Activated naive CD8-positive, alpha-beta T cell treated with anti-CD3 and anti-CD28 coated beads, Interleukin-2, amount 50 U/mL, for 24 hours (primary cell): ENCODE measurements around the gene ZC3H14.

Experiments
- ATAC-seq: fragments of 150-1000 bp; cut with Tn5 transposase; one replicate; pipeline ENCODE4 v1.10.0; 2021
- DNase-seq: peaks from one replicate; pipeline ENCODE4 v3.0.0; 2021
- H3K27ac Mint-ChIP-seq: one replicate; pipeline ENCODE4 v1.8.0; 2021; ENCODE audit warnings: mild to moderate bottlenecking, mixed read lengths
- H3K27me3 Mint-ChIP-seq: one replicate; pipeline ENCODE4 v1.8.0; 2021; ENCODE audit warnings: mixed read lengths
- H3K36me3 Mint-ChIP-seq: one replicate; pipeline ENCODE4 v1.8.0; 2021; ENCODE audit warnings: low read depth, mixed read lengths
- H3K4me1 Mint-ChIP-seq: one replicate; pipeline ENCODE4 v1.8.0; 2021; ENCODE audit warnings: mixed read lengths
- H3K4me3 Mint-ChIP-seq: one replicate; pipeline ENCODE4 v1.8.0; 2021; ENCODE audit warnings: mild to moderate bottlenecking, moderate library complexity, mixed read lengths
- H3K9me3 Mint-ChIP-seq: one replicate; pipeline ENCODE4 v1.8.0; 2021; ENCODE audit warnings: mixed read lengths

The ZC3H14 gene

GRCh38 chr14:88568196-88568595 lies 5.4 kb downstream of the ZC3H14 start:
- Mint-ChIP-seq H3K27ac (no peak overlapping the region), H3K4me1 (peaks cover 18% of the 10 kb centered on the region), H3K4me3 (no peak overlapping the region), H3K36me3 (peaks cover 64% of the 10 kb centered on the region), H3K9me3 (peaks cover 3% of the 10 kb centered on the region), H3K27me3 (no peaks in the 10 kb centered on the region)
- ATAC-seq (no peak), DNase-seq (no peak)

GRCh38 chr14:88572117-88572516 lies 9.3 kb downstream of the ZC3H14 start:
- Mint-ChIP-seq H3K4me3 (no peak overlapping the region), H3K27ac (no peak overlapping the region), H3K27me3 (no peaks in the 10 kb centered on the region), H3K9me3 (peaks cover 3% of the 10 kb centered on the region), H3K4me1 (peaks cover 2% of the 10 kb centered on the region), H3K36me3 (peaks cover 73% of the 10 kb centered on the region)
- DNase-seq (no peak), ATAC-seq (no peak)

GRCh38 chr14:88576222-88576621 lies 13.4 kb downstream of the ZC3H14 start:
- H3K4me1 Mint-ChIP-seq: no peaks in the 10 kb centered on the region
- ATAC-seq (no peak), DNase-seq (no peak)
- no peak overlapping the region for H3K27ac Mint-ChIP-seq
- H3K4me3 Mint-ChIP-seq: no peak overlapping the region
- H3K9me3 Mint-ChIP-seq: no peaks in the 10 kb centered on the region
- H3K36me3 Mint-ChIP-seq: peaks cover 65% of the 10 kb centered on the region
- no peaks in the 10 kb centered on the region for H3K27me3 Mint-ChIP-seq

- H3K27me3 Mint-ChIP-seq: no peaks in the 10 kb centered on the region
- no peak overlapping the region for H3K4me3 Mint-ChIP-seq
- no peaks in the 10 kb centered on the region for H3K4me1 Mint-ChIP-seq
- DNase-seq (no peak), ATAC-seq (no peak)
- no peaks in the 10 kb centered on the region for H3K9me3 Mint-ChIP-seq
- peaks cover 58% of the 10 kb centered on the region for H3K36me3 Mint-ChIP-seq
- H3K27ac Mint-ChIP-seq: no peak overlapping the region
Observed at GRCh38 chr14:88584451-88584850, 21.6 kb downstream of the ZC3H14 start.

GRCh38 chr14:88588081-88588480 lies 25.2 kb downstream of the ZC3H14 start:
- H3K4me1 Mint-ChIP-seq: peaks cover 3% of the 10 kb centered on the region
- no peak overlapping the region for H3K4me3 Mint-ChIP-seq
- ATAC-seq (no peak), DNase-seq (no peak)
- H3K27ac Mint-ChIP-seq: peak overlapping the region; percentile 7
- no peaks in the 10 kb centered on the region for H3K27me3 Mint-ChIP-seq
- H3K36me3 Mint-ChIP-seq: peaks cover 65% of the 10 kb centered on the region
- H3K9me3 Mint-ChIP-seq: no peaks in the 10 kb centered on the region

DNA sequence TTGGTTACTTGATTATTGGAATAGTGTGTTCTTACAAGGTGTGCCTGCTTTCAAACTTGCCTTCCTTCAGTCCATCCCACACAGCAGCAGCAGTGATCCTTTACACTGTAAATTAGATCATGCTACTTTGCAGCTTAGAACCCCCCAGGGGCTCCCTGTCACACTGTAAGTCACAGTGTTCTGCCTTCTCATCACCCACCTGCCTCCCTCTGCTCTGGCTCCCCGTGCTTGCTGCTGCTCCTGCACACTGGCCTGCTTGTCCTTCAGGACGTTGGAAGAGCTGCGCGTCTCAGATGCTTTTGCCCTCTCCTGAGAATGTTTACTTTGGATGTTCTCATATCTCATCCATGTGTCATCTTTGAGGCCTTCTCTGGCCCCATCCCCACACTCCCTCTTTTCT lies 27.3 kb downstream of the ZC3H14 start:
- peaks cover 69% of the 10 kb centered on the region for H3K36me3 Mint-ChIP-seq
- peaks cover 7% of the 10 kb centered on the region for H3K4me1 Mint-ChIP-seq
- H3K4me3 Mint-ChIP-seq: no peak overlapping the region
- no peaks in the 10 kb centered on the region for H3K9me3 Mint-ChIP-seq
- H3K27ac Mint-ChIP-seq: no peak overlapping the region
- H3K27me3 Mint-ChIP-seq: no peaks in the 10 kb centered on the region
- DNase-seq (no peak), ATAC-seq (no peak)

DNA sequence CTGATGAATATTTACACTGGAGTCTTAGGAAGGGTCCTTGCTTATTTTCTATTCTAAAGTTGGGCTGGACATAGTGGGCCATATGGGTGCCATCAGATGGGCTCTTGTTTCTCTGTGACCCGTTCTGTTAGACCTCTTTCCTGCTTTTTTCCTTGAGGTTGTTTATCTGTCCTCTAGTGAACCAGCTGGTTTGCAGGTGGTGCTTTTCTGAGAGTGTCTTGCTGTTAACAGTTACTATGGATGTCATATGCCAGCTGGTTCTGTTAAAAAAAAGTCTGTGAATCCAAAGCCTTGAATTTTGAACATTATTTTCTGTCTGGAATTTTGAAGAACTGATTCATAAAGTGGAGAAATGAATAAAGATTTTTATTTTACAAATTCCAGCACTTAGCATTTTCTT lies 29.2 kb downstream of the ZC3H14 start:
- ATAC-seq: no peak
- H3K36me3 Mint-ChIP-seq: peaks cover 71% of the 10 kb centered on the region
- H3K4me1 Mint-ChIP-seq: peaks cover 10% of the 10 kb centered on the region
- DNase-seq: no peak
- H3K9me3 Mint-ChIP-seq: no peaks in the 10 kb centered on the region
- H3K4me3 Mint-ChIP-seq: no peak overlapping the region
- no peak overlapping the region for H3K27ac Mint-ChIP-seq
- H3K27me3 Mint-ChIP-seq: no peaks in the 10 kb centered on the region

GRCh38 chr14:88597038-88597437 lies 34.2 kb downstream of the ZC3H14 start:
- no peak for DNase-seq
- ATAC-seq: no peak
- Mint-ChIP-seq H3K36me3 (peaks cover 69% of the 10 kb centered on the region), H3K4me1 (peaks cover 42% of the 10 kb centered on the region), H3K9me3 (no peaks in the 10 kb centered on the region), H3K27me3 (no peaks in the 10 kb centered on the region), H3K4me3 (no peak overlapping the region), H3K27ac (no peak overlapping the region)

GRCh38 chr14:88597601-88598000 lies 34.8 kb downstream of the ZC3H14 start:
- no peaks in the 10 kb centered on the region for H3K27me3 Mint-ChIP-seq
- H3K4me3 Mint-ChIP-seq: no peak overlapping the region
- DNase-seq (no peak), ATAC-seq (no peak)
- no peaks in the 10 kb centered on the region for H3K9me3 Mint-ChIP-seq
- peaks cover 72% of the 10 kb centered on the region for H3K36me3 Mint-ChIP-seq
- H3K4me1 Mint-ChIP-seq: peaks cover 42% of the 10 kb centered on the region
- H3K27ac Mint-ChIP-seq: peak overlapping the region; percentile 76

DNA sequence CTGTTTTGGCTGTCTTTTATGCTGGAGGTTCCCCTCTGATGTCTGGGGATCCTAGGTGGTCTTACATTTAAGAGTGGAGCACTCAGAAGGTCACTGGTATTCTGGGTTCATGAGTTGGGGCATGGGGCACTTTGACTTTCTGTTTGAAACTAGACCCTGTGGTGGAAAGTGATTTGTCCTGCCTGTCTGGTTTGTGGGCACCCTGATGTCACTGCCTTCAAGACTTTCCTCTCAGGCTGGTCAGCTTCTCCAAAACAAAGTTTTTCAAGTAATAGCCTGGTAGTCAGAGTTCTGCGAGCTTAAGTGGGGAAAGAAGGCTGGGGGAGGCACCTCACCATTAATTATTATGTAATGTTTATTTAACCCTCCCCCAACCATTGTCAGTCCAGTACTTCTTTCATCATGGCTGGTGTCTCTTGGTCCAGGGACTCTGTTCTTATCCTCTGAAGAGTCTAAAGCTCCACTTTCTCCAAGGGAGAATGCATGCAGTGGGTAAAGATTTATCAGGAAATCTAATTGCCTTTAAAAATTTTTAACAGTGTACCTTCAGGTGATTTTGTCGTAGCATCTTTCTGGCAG lies 35.3 kb downstream of the ZC3H14 start:
- Mint-ChIP-seq H3K36me3 (peaks cover 71% of the 10 kb centered on the region), H3K4me3 (no peak overlapping the region), H3K27me3 (no peaks in the 10 kb centered on the region), H3K27ac (peak overlapping the region; percentile 76), H3K9me3 (no peaks in the 10 kb centered on the region), H3K4me1 (peaks cover 42% of the 10 kb centered on the region)
- DNase-seq: no peak
- ATAC-seq: peak; percentile 30

- Mint-ChIP-seq H3K4me3 (peak overlapping the region; percentile 47), H3K27me3 (no peaks in the 10 kb centered on the region), H3K36me3 (peaks cover 72% of the 10 kb centered on the region), H3K9me3 (no peaks in the 10 kb centered on the region), H3K4me1 (peaks cover 42% of the 10 kb centered on the region), H3K27ac (peak overlapping the region; percentile 79)
- DNase-seq: no peak
- ATAC-seq: no peak
Observed at GRCh38 chr14:88599326-88599725, 36.5 kb downstream of the ZC3H14 start.

- DNase-seq (peak; percentile 10), ATAC-seq (peak; percentile 95)
- Mint-ChIP-seq H3K4me3 (peak overlapping the region; percentile 47), H3K4me1 (peaks cover 38% of the 10 kb centered on the region), H3K9me3 (no peaks in the 10 kb centered on the region), H3K36me3 (peaks cover 71% of the 10 kb centered on the region), H3K27me3 (no peaks in the 10 kb centered on the region), H3K27ac (peak overlapping the region; percentile 79)
Observed at GRCh38 chr14:88599761-88600439, 37.1 kb downstream of the ZC3H14 start.

DNA sequence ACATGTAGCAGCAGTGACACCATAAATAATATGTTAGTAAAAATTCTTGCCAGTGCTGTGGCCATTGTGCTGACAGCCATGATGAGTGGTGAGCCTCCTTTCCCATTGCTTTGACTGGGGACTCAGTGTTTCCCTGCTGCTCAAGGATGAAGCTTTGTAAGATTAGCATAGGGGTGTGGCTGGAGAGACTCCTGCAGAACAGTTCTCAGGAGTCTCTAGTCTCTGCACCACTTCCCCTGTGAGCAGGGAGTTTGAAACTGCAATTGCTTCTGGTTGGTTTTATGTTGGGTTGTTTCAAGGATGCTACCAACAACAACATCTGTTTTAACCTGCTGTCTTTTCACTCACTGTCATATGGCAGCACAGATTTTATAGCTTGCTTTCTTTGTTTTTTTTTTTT lies 41.4 kb downstream of the ZC3H14 start:
- ATAC-seq (no peak), DNase-seq (no peak)
- Mint-ChIP-seq H3K4me1 (peaks cover 19% of the 10 kb centered on the region), H3K9me3 (no peaks in the 10 kb centered on the region), H3K36me3 (peaks cover 65% of the 10 kb centered on the region), H3K27me3 (no peaks in the 10 kb centered on the region), H3K27ac (no peak overlapping the region), H3K4me3 (no peak overlapping the region)

DNA sequence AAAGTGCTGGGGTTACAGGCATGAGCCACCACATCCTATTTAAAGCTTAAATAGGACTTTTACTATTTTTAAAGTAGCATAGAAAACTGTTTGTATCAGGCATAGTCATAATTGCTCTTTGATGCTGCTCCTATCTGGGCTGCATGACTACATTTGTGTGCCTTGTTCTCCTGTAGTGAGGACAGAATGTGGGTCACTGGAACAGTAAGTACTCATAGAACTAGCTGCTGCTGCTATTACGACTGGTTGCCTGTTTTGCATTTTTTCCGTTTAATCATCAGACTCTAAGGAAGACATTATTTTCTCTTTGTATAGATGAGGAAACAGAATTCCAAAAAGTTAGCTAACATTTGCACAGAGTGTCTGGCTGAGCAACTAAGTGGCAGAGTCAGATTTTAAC lies 42.8 kb downstream of the ZC3H14 start:
- no peak overlapping the region for H3K27ac Mint-ChIP-seq
- DNase-seq: no peak

DNA sequence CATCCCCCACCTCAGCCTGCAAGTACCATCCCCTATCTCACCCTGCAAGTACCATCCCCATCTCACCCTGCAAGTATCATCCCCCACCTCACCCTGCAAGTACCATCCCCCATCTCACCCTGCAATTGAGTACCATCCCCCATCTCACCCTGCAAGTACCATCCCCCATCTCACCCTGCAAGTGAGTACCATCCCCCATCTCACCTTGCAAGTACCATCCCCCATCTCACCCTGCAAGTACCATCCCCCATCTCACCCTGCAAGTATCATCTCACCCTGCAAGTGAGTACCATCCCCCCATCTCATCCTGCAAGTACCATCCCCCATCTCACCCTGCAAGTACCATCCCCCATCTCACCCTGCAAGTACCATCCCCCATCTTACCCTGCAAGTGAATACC lies 45.0 kb downstream of the ZC3H14 start:
- H3K36me3 Mint-ChIP-seq: peaks cover 70% of the 10 kb centered on the region
- peaks cover 13% of the 10 kb centered on the region for H3K4me1 Mint-ChIP-seq
- H3K9me3 Mint-ChIP-seq: no peaks in the 10 kb centered on the region
- no peak overlapping the region for H3K27ac Mint-ChIP-seq
- no peak overlapping the region for H3K4me3 Mint-ChIP-seq
- DNase-seq (no peak), ATAC-seq (no peak)
- H3K27me3 Mint-ChIP-seq: no peaks in the 10 kb centered on the region

More for the DNA sequence above, 42.8 kb downstream of the ZC3H14 start:
- no peak overlapping the region for H3K4me3 Mint-ChIP-seq
- H3K27me3 Mint-ChIP-seq: no peaks in the 10 kb centered on the region
- H3K4me1 Mint-ChIP-seq: peaks cover 8% of the 10 kb centered on the region
- H3K9me3 Mint-ChIP-seq: no peaks in the 10 kb centered on the region
- H3K36me3 Mint-ChIP-seq: peaks cover 66% of the 10 kb centered on the region
- peak; percentile 49 for ATAC-seq
